Gastrocnemius medialis (tissue), 4 donors: ENCODE data around the gene SPACDR. TPM values are rescaled to one million over a fixed set of nuclear protein-coding genes. Genes with fewer than 3 reads are reported as not detected.

ENCODE experiments used
- ATAC-seq, 2 donors: fragments of 150-250 bp; one replicate each; pipeline ENCODE4 v1.9.1; 2016
- DNase-seq, 2 donors: peaks; one replicate each; pipeline ENCODE4 v3.0.0-alpha.2; 2019
- H3K27ac ChIP-seq, 4 donors: fragments of 200-600 bp; sonication (generic); 1 replicate in 1 of 4; 2 replicates in 3 of 4; pipeline ENCODE4 v1.5.1; 2016 to 2018; ENCODE audit warnings: mild to moderate bottlenecking in 2 of 4, moderate library complexity in 1 of 4
- H3K27me3 ChIP-seq, 3 donors: fragments of 200-600 bp; sonication (generic) in 2 of 3; 1 replicate in 1 of 3; 2 replicates in 2 of 3; pipeline versions ENCODE4 v1.5.1 to v1.6.0; 2016 to 2019; ENCODE audit warnings: mild to moderate bottlenecking in 1 of 3, moderate library complexity in 1 of 3
- H3K36me3 ChIP-seq, 2 donors: fragments of 200-600 bp; sonication (generic) in 1 of 2; one replicate each; pipeline ENCODE4 v1.5.1; 2017 to 2018
- H3K4me1 ChIP-seq, 2 donors: fragments of 200-600 bp; sonication (generic) in 1 of 2; one replicate each; pipeline ENCODE4 v1.5.1; 2016 to 2017; ENCODE audit warnings: mild to moderate bottlenecking in 2 of 2
- H3K4me3 ChIP-seq, 4 donors: fragments of 200-600 bp; sonication (generic) in 3 of 4; 1 replicate in 1 of 4; 2 replicates in 3 of 4; pipeline ENCODE4 v1.5.1; 2016 to 2019; ENCODE audit warnings: mild to moderate bottlenecking in 2 of 4
- H3K9me3 ChIP-seq, 3 donors: fragments of 200-600 bp; sonication (generic) in 2 of 3; 1 replicate in 1 of 3; 2 replicates in 2 of 3; pipeline ENCODE4 v1.5.1; 2016 to 2019
- POLR2A ChIP-seq, 2 donors: fragments of 450-650 bp; IDR thresholded peaks; one replicate each; pipeline ENCODE4 v1.6.1; 2017; ENCODE audit warnings: antibody characterized with exemption in 2 of 2, mild to moderate bottlenecking in 2 of 2, moderate library complexity in 2 of 2
- in situ Hi-C, 4 donors: fragments of 200-750 bp; cut with MboI; loops; one replicate each; pipeline versions ENCODE4 v1.15.0 to v1.8.0; 2017; ENCODE audit warnings: low sequenced_read_pairs in 4 of 4
- intact Hi-C: fragments of 100-400 bp; cut with DNase I; formaldehyde crosslinking; loops from one replicate; pipeline ENCODE4 v1.15.1; 2023; ENCODE audit warnings: low total_unique reads
- total RNA-seq, 4 donors: library from RNA; depleted of rRNA; stranded (reverse); fragments of >200 nt; gene quantifications; one replicate each; pipeline versions ENCODE4 v1.1.0 to v1.2.3, GENCODE V29; 2016
- TF ChIP-seq, protein P1 (sequence below), 5 experiments: fragments of 450-650 bp in 3 of 5; fragments of 200-600 bp in 2 of 5; sonication (generic) in 2 of 5; IDR thresholded peaks in 4 of 5; conservative IDR thresholded peaks in 1 of 5; 1 replicate in 4 of 5; 2 replicates in 1 of 5; pipeline ENCODE4 v1.5.1; 2016 to 2019; ENCODE audit warnings: antibody characterized with exemption in 5 of 5, mild to moderate bottlenecking in 3 of 5, moderate library complexity in 3 of 5

Gene SPACDR, protein sequence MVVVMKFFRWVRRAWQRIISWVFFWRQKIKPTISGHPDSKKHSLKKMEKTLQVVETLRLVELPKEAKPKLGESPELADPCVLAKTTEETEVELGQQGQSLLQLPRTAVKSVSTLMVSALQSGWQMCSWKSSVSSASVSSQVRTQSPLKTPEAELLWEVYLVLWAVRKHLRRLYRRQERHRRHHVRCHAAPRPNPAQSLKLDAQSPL
- under 1 TPM in 1 of 4 donors, not detected in 3; 0.29 TPM for total RNA-seq

DNA sequence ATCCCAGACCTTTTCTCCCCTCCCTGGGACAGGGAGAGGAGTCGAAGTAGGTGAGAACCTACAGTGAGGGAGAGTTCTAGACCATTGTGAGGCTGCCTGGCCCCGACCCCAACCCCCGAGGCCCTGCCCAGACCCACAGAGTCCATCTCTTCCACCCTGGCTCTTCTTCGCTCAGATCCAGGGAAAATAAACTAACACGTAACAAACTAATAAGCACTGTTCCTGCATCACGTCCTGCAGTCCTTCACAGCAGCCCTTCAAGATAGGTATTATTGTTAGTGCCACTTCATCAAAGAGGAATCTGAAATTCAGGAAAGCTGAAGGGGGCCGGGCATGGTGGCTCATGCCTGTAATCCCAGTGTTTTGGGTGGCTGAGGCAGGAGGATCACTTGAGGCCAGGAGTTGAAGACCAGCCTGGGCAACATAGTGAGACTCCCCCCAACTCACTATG, at the start of gene SPACDR:
TSS of gene SPACDR (minus strand) at position 51 of the 451 bp plus-strand sequence. CDS start 235 bp downstream, outside the sequence.
- Histone ChIP-seq H3K4me1 (peaks cover 0 to 9% of the 10 kb centered on the region in 2 donors), H3K4me3 (no peak within 1 kb of the TSS), H3K36me3 (peaks cover 0 to 4% of the 10 kb centered on the region in 2 donors), H3K27ac (no peak within 1 kb of the TSS), H3K9me3 (no peaks in the 10 kb centered on the region), H3K27me3 (no peaks in the 10 kb centered on the region)
- DNase-seq (no peak), ATAC-seq (no peak)
- intact Hi-C loops (no loop called here), in situ Hi-C loops (loop anchor here in 3 of 4 donors (25.0 kb wide), 3 partner anchors 98 to 398 kb away; partner anchors contain the start of genes SLC12A9 (in 2 of the 3), TRIP6 (in 2 of the 3), EPO (in 1 of the 3) and POP7 (in 1 of the 3))
- no peak for TF ChIP-seq POLR2A (IDR thresholded peaks at IDR 0.05)
- TF ChIP-seq, protein P1, sequence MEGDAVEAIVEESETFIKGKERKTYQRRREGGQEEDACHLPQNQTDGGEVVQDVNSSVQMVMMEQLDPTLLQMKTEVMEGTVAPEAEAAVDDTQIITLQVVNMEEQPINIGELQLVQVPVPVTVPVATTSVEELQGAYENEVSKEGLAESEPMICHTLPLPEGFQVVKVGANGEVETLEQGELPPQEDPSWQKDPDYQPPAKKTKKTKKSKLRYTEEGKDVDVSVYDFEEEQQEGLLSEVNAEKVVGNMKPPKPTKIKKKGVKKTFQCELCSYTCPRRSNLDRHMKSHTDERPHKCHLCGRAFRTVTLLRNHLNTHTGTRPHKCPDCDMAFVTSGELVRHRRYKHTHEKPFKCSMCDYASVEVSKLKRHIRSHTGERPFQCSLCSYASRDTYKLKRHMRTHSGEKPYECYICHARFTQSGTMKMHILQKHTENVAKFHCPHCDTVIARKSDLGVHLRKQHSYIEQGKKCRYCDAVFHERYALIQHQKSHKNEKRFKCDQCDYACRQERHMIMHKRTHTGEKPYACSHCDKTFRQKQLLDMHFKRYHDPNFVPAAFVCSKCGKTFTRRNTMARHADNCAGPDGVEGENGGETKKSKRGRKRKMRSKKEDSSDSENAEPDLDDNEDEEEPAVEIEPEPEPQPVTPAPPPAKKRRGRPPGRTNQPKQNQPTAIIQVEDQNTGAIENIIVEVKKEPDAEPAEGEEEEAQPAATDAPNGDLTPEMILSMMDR (IDR thresholded peaks at IDR 0.05 in 4 of 5, conservative IDR thresholded peaks at IDR 0.05 in 1 of 5): no peak

DNA sequence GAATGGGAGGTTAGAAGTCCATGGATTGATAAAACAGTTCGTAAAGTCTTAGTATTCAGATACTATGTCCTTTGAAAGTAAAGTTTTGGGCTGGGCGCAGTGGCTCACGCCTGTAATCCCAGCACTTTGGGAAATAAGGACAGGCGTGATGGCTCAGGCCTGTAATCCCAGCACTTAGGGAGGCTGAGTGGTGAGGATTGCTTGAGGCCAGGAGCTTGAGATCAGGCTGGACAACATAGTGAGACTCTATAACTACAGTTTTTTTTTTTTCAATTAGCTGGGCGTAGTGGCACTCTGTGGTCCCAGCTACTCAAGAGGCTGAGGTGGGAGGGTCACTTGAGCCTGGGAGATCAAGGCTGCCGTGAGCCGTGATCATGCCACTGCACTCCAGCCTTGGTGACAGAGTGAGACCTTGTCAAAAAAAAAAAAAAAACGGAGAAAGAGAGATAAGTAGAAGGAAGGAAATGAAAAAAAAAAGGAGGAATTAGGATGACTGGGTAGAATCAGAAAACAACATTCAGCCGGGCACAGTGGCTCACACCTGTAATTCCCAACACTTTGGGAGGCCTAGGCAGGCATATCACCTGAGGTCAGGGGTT, 49.3 kb upstream of the SPACDR start:
- no peaks in the 10 kb centered on the region for H3K9me3 ChIP-seq
- TF ChIP-seq, protein P1 (IDR thresholded peaks at IDR 0.05 in 4 of 5, conservative IDR thresholded peaks at IDR 0.05 in 1 of 5): no peak
- no peak for TF ChIP-seq POLR2A (IDR thresholded peaks at IDR 0.05)
- H3K4me1 ChIP-seq: no peaks in the 10 kb centered on the region
- no peak overlapping the region for H3K4me3 ChIP-seq
- H3K27me3 ChIP-seq: peaks cover 0 to 11% (median 5%) of the 10 kb centered on the region in 3 donors
- no peaks in the 10 kb centered on the region for H3K36me3 ChIP-seq
- intact Hi-C loops (no loop called here), in situ Hi-C loops (no loop called here)
- ATAC-seq (no peak), DNase-seq (no peak)
- no peak overlapping the region for H3K27ac ChIP-seq

DNA sequence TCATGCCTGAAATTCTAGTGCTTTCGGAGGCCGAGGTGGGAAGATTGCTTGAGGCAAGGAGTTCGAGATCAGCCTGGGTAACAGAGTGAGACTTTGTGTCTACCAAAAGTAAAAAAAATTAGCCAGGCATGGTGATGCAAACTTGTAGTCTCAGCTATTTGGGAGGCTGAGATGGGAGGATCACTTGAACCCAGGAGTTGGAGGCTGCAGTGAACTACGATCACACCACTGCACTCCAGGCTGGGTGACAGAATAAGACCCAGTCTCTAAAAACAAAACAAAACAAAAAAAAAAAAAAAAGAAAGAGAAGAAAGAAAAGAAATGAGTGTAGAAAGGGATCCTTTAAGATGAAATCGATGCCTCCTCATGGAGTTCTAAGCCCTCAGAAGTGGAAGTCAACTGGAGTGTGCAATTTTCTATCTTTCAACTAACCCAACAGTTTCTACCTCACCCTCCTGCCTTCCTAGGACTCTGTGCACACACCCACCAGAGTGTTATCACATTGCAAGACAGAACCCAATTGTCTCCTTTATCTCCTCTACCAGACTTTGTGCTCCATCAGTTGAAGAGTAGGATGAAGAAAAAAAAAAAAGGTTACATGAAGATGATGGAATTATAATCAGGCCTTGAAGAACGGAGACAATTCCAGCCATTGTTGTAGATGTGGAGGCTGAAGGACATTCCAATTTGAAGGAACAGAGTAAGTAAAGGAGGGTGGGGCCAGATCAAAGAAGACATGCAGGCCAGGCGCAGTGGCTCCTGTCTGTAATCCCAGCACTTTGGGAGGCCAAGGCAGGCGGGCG, 46.6 kb upstream of the SPACDR start:
- ATAC-seq: no peak
- Histone ChIP-seq H3K36me3 (no peaks in the 10 kb centered on the region), H3K9me3 (no peaks in the 10 kb centered on the region), H3K4me1 (no peaks in the 10 kb centered on the region), H3K27me3 (peaks cover 0 to 11% (median 5%) of the 10 kb centered on the region in 3 donors), H3K4me3 (no peak overlapping the region), H3K27ac (no peak overlapping the region)
- in situ Hi-C loops: no loop called here
- intact Hi-C loops: no loop called here
- no peak for DNase-seq
- TF ChIP-seq, protein P1 (IDR thresholded peaks at IDR 0.05 in 4 of 5, conservative IDR thresholded peaks at IDR 0.05 in 1 of 5): no peak
- no peak for TF ChIP-seq POLR2A (IDR thresholded peaks at IDR 0.05)

DNA sequence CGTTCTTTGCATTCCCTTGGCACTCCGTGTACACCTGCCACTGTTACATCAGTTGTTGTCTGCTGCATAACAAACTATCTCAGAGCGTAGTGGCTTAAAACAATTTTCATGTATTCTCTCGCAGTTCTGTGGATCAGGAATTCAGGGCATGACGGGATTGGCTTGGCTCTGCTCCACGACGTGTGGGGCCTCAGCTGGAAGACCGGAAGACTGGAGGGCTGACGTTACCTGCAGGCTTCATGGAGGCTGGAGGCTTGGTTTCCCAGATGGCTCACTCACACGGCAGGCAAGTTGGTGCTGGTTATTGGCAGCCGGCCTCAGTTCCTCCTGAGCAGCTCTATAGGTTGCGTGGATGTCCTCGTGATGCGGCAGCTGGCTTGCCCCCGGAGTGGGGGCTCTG, 45.2 kb upstream of the SPACDR start:
- H3K9me3 ChIP-seq: no peaks in the 10 kb centered on the region
- intact Hi-C loops (no loop called here), in situ Hi-C loops (no loop called here)
- no peak for TF ChIP-seq POLR2A (IDR thresholded peaks at IDR 0.05)
- TF ChIP-seq, protein P1 (IDR thresholded peaks at IDR 0.05 in 4 of 5, conservative IDR thresholded peaks at IDR 0.05 in 1 of 5): no peak
- H3K4me1 ChIP-seq: no peaks in the 10 kb centered on the region
- ATAC-seq (no peak), DNase-seq (no peak)
- no peak overlapping the region for H3K4me3 ChIP-seq
- no peaks in the 10 kb centered on the region for H3K36me3 ChIP-seq
- H3K27me3 ChIP-seq: peaks cover 4 to 11% (median 5%) of the 10 kb centered on the region in 3 donors
- H3K27ac ChIP-seq: no peak overlapping the region
